ENCODE measurements around the gene DIP2C.
"Not testable (repeated sequence)": the region's sequence is repeated elsewhere in the genome, so short reads cannot be mapped to it uniquely, and the experiment has no call there.

The DIP2C gene

DNA sequence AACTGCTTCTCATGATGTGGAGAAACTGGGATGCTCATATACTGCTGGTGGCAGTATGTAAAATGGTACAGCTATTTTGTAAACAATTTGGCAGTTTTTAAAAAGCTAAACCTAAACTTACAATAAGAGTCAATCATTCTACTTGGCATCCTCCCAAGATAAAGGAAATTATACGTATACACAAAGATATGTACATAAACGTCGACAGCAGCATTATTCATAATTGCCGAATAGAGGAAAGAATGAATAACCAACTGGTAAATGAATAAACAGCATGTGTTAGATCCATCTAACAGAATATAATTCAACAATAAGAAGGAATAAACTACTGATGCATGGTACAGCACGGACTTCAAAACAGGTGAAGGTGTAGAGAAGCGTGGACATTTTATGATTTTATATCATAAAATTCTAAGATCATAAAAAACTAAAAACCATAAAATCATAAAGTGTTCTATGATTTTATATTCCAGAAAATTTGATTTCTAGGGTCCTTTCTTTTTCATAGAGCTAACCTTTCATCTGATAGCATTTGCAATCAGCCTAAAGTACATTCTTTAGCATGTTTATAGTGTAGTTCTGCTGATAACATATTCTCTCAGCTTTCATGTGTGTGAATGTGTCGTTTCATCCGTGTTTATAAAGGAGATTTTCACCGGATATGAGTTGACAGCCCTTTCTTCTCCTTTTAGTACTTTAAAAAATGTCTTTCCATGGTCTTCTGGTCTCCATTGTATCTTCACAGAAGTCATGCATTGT, 261.5 kb downstream of the DIP2C start:
- in situ Hi-C loops (cut with MboI; ENCODE audit: low pct_unique_long_range_greater_than_20kb, low sequenced_read_pairs, unreplicated experiment), result no loop called here
- TF ChIP-seq, protein P1, sequence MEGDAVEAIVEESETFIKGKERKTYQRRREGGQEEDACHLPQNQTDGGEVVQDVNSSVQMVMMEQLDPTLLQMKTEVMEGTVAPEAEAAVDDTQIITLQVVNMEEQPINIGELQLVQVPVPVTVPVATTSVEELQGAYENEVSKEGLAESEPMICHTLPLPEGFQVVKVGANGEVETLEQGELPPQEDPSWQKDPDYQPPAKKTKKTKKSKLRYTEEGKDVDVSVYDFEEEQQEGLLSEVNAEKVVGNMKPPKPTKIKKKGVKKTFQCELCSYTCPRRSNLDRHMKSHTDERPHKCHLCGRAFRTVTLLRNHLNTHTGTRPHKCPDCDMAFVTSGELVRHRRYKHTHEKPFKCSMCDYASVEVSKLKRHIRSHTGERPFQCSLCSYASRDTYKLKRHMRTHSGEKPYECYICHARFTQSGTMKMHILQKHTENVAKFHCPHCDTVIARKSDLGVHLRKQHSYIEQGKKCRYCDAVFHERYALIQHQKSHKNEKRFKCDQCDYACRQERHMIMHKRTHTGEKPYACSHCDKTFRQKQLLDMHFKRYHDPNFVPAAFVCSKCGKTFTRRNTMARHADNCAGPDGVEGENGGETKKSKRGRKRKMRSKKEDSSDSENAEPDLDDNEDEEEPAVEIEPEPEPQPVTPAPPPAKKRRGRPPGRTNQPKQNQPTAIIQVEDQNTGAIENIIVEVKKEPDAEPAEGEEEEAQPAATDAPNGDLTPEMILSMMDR (IDR thresholded peaks at IDR 0.05; ENCODE audit: extremely low read depth, insufficient read depth, missing control alignments), result no peak
- no peak for DNase-seq (ENCODE audit: low spot score)

DNA sequence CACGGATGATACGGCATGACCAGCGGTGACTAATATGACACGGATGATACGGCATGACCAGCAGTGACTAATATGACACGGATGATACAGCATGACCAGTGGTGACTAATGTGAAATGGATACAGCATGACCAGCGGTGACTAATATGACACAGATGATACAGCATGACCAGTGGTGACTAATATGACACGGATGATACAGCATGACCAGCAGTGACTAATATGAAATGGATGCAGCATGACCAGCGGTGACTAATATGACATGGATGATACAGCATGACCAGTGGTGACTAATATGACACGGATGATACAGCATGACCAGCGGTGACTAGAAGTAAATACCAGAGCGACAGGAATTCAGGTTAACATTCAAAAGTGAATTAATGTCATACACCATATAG, 264.1 kb downstream of the DIP2C start:
- DNase-seq (ENCODE audit: low spot score); in situ Hi-C loops (cut with MboI; ENCODE audit: low pct_unique_long_range_greater_than_20kb, low sequenced_read_pairs, unreplicated experiment): not testable (repeated sequence)

DNA sequence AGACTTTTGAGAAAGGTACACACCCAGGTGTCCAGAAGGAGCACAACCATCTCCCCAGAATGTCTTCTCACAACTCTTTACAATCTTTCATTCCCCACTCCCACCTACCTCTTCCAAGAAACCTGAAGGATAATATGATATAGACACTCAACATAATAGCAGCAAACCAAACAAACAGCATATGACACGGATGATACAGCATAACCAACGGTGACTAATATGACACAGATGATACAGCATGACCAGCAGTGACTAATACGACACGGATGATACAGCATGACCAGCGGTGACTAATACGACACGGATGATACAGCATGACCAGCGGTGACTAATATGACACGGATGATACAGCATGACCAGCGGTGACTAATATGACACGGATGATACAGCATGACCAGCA, 264.7 kb downstream of the DIP2C start:
- DNase-seq (ENCODE audit: low spot score); in situ Hi-C loops (cut with MboI; ENCODE audit: low pct_unique_long_range_greater_than_20kb, low sequenced_read_pairs, unreplicated experiment): not testable (repeated sequence)

DNA sequence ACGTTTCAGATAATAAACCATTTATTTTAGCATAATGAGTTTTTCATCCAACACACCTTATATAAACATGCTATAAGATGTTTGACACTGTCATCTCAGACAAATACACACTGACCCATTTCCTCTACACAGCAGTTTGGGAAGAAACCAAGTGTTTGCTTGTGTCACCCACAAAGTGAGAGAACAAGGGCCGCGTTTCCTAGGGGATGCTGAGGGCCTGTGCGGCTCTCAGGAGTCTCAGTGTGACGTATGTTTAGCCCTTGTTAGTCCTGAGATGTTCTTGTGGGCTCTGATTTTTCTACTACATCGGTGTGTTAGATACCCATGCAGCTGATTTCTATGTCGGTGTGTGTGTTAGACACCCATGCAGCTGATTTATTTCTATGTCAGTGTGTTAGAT, 266.3 kb downstream of the DIP2C start:
- in situ Hi-C loops (cut with MboI; ENCODE audit: low pct_unique_long_range_greater_than_20kb, low sequenced_read_pairs, unreplicated experiment), result no loop called here
- TF ChIP-seq, protein P1 (IDR thresholded peaks at IDR 0.05; ENCODE audit: extremely low read depth, insufficient read depth, missing control alignments), result no peak

DNA sequence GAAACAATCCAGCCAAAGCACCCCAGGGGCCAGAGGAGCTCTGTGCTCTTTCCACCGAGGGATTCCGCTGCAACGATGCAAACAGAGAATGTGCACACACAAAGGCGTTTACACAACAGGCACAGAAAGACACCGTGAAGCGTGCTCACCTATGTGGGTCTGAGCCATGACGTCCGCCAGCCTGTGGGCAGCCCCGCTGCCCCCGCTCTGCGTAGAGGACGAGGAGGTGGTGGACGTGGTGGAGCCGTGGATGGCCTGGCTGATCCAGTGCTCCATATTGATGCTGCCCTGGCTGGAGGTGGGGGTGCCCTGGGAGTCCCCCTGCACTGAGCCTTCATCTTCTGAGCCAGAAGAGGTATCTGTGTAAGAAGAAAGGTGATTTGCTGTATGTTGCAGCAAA, 266.8 kb downstream of the DIP2C start:
- in situ Hi-C loops (cut with MboI; ENCODE audit: low pct_unique_long_range_greater_than_20kb, low sequenced_read_pairs, unreplicated experiment), result no loop called here
- DNase-seq (ENCODE audit: low spot score), result no peak
- TF ChIP-seq, protein P1 (IDR thresholded peaks at IDR 0.05; ENCODE audit: extremely low read depth, insufficient read depth, missing control alignments), result no peak

More for the DNA sequence above, 266.3 kb downstream of the DIP2C start:
- no peak for DNase-seq (ENCODE audit: low spot score)

DNA sequence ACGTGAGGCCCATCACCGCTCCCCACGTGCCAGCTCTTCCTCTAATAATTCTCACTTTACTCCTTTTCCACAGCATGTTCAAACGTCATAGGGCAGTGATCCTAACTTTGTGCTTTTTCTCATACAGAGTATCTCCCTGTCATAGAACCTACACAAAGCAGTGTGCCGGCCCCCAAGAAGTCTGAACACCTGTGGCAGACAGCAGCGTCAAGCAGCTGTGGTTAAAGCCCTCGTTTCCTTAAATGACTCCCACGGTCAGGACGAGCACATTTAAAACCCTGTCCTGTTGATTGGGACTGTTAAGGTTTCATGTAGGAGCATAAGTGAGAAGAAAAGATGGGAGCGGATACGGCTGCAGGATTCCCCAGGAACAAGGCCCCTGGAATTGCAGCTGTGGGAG, 267.2 kb downstream of the DIP2C start:
- in situ Hi-C loops (cut with MboI; ENCODE audit: low pct_unique_long_range_greater_than_20kb, low sequenced_read_pairs, unreplicated experiment), result no loop called here
- DNase-seq (ENCODE audit: low spot score), result no peak
- TF ChIP-seq, protein P1 (IDR thresholded peaks at IDR 0.05; ENCODE audit: extremely low read depth, insufficient read depth, missing control alignments), result no peak

DNA sequence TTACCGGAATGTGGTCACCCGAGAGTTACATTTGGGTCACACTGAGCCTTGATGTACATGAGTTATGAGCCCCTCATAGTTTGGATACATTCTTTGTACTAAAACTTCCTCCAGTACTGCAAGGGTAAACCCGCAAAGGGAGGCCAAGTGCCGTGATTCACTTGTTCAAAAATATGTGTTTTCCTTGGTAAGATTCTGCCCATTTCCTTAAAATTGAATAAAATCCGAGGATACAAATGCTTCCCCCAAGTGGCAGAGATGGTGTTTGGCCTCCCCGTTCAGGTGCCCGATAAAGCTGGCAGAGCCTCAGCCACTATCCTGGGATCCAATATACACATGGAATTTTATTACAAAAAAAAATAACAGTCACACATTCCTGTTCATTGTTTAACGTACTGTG, 268.3 kb downstream of the DIP2C start:
- in situ Hi-C loops (cut with MboI; ENCODE audit: low pct_unique_long_range_greater_than_20kb, low sequenced_read_pairs, unreplicated experiment), result no loop called here
- no peak for DNase-seq (ENCODE audit: low spot score)
- TF ChIP-seq, protein P1 (IDR thresholded peaks at IDR 0.05; ENCODE audit: extremely low read depth, insufficient read depth, missing control alignments), result no peak
